HUES6 (cell line): Measurements from ENCODE around the gene CLDN20.
A peak's percentile ranks its signal among the peaks of the same experiment; 100 is the strongest.

Experiments used
- H3K27ac ChIP-seq: 2 replicates; pipeline ENCODE4 v1.7.0; 2013; ENCODE audit warnings: low read depth, mild to moderate bottlenecking, low read length, inconsistent platforms
- H3K27me3 ChIP-seq: 2 replicates; pipeline ENCODE4 v1.6.1; 2013; ENCODE audit warnings: low read length; ENCODE audit not compliant: control insufficient read depth, insufficient read depth
- H3K36me3 ChIP-seq: 2 replicates; pipeline ENCODE4 v1.6.1; 2013; ENCODE audit warnings: low read length; ENCODE audit not compliant: control insufficient read depth, insufficient read depth
- H3K4me1 ChIP-seq: 2 replicates; pipeline ENCODE4 v1.6.1; 2013; ENCODE audit warnings: low read length; ENCODE audit not compliant: control insufficient read depth, insufficient read depth
- H3K4me3 ChIP-seq: 2 replicates; pipeline ENCODE4 v1.5.1; 2013; ENCODE audit warnings: low read depth, low read length
- H3K9ac ChIP-seq: one replicate; pipeline ENCODE4 v1.6.1; 2013; ENCODE audit warnings: mild to moderate bottlenecking, low read length
- H3K9me3 ChIP-seq: 2 replicates; pipeline ENCODE4 v1.6.1; 2013; ENCODE audit warnings: low read depth, low read length; ENCODE audit not compliant: control insufficient read depth, insufficient read depth

CLDN20 gene

GRCh38 chr6:155269765-155270164, 6.0 kb downstream of the CLDN20 start:
- Histone ChIP-seq H3K36me3 (peaks cover 9% of the 10 kb centered on the region), H3K4me1 (peaks cover 49% of the 10 kb centered on the region), H3K9ac (no peak overlapping the region), H3K27me3 (no peaks in the 10 kb centered on the region), H3K27ac (no peak overlapping the region), H3K4me3 (no peak overlapping the region), H3K9me3 (no peaks in the 10 kb centered on the region)

GRCh38 chr6:155270561-155271091, 6.8 kb downstream of the CLDN20 start:
- no peaks in the 10 kb centered on the region for H3K9me3 ChIP-seq
- peaks cover 14% of the 10 kb centered on the region for H3K36me3 ChIP-seq
- H3K4me1 ChIP-seq = peaks cover 46% of the 10 kb centered on the region
- H3K4me3 ChIP-seq = no peak overlapping the region
- no peaks in the 10 kb centered on the region for H3K27me3 ChIP-seq
- H3K9ac ChIP-seq = no peak overlapping the region
- H3K27ac ChIP-seq = no peak overlapping the region

GRCh38 chr6:155271145-155271544, 7.3 kb downstream of the CLDN20 start:
- Histone ChIP-seq H3K9me3 (no peaks in the 10 kb centered on the region), H3K9ac (no peak overlapping the region), H3K27me3 (no peaks in the 10 kb centered on the region), H3K36me3 (peaks cover 17% of the 10 kb centered on the region), H3K4me3 (no peak overlapping the region), H3K4me1 (peaks cover 48% of the 10 kb centered on the region), H3K27ac (no peak overlapping the region)

- H3K27me3 ChIP-seq = no peaks in the 10 kb centered on the region
- no peak overlapping the region for H3K4me3 ChIP-seq
- H3K4me1 ChIP-seq = peaks cover 48% of the 10 kb centered on the region
- no peaks in the 10 kb centered on the region for H3K9me3 ChIP-seq
- no peak overlapping the region for H3K9ac ChIP-seq
- peaks cover 9% of the 10 kb centered on the region for H3K36me3 ChIP-seq
- H3K27ac ChIP-seq = peak overlapping the region; percentile 32
Observed at GRCh38 chr6:155272353-155273232, 8.8 kb downstream of the CLDN20 start.

- Histone ChIP-seq H3K36me3 (peaks cover 8% of the 10 kb centered on the region), H3K9ac (no peak overlapping the region), H3K27ac (peak overlapping the region; percentile 32), H3K27me3 (no peaks in the 10 kb centered on the region), H3K9me3 (no peaks in the 10 kb centered on the region), H3K4me3 (no peak overlapping the region), H3K4me1 (peaks cover 44% of the 10 kb centered on the region)
Observed at GRCh38 chr6:155273431-155273830, 9.6 kb downstream of the CLDN20 start.

- no peak overlapping the region; the same call in 1 of the 2 replicates for H3K27ac ChIP-seq
- H3K27me3 ChIP-seq = no peaks in the 10 kb centered on the region
- H3K36me3 ChIP-seq = peaks cover 12% of the 10 kb centered on the region
- H3K9ac ChIP-seq = no peak overlapping the region
- H3K9me3 ChIP-seq = no peaks in the 10 kb centered on the region
- no peak overlapping the region for H3K4me3 ChIP-seq
- peaks cover 41% of the 10 kb centered on the region for H3K4me1 ChIP-seq
Observed at GRCh38 chr6:155274106-155274505, 10.3 kb downstream of the CLDN20 start.

- Histone ChIP-seq H3K36me3 (peaks cover 17% of the 10 kb centered on the region), H3K27me3 (no peaks in the 10 kb centered on the region), H3K4me3 (no peak overlapping the region), H3K9ac (no peak overlapping the region), H3K4me1 (peaks cover 40% of the 10 kb centered on the region), H3K27ac (no peak overlapping the region), H3K9me3 (no peaks in the 10 kb centered on the region)
Observed at GRCh38 chr6:155274533-155274932, 10.7 kb downstream of the CLDN20 start.

GRCh38 chr6:155275808-155276480, 12.1 kb downstream of the CLDN20 start:
- H3K27me3 ChIP-seq = no peaks in the 10 kb centered on the region
- no peak overlapping the region for H3K27ac ChIP-seq
- H3K4me1 ChIP-seq = peaks cover 33% of the 10 kb centered on the region
- no peak overlapping the region for H3K9ac ChIP-seq
- H3K36me3 ChIP-seq = peaks cover 27% of the 10 kb centered on the region
- H3K9me3 ChIP-seq = no peaks in the 10 kb centered on the region
- H3K4me3 ChIP-seq = no peak overlapping the region

GRCh38 chr6:155276638-155277037, 12.8 kb downstream of the CLDN20 start:
- Histone ChIP-seq H3K27me3 (no peaks in the 10 kb centered on the region), H3K9ac (no peak overlapping the region), H3K27ac (no peak overlapping the region), H3K4me3 (no peak overlapping the region), H3K36me3 (peaks cover 27% of the 10 kb centered on the region), H3K9me3 (no peaks in the 10 kb centered on the region), H3K4me1 (peaks cover 33% of the 10 kb centered on the region)

GRCh38 chr6:155278319-155279049, 14.7 kb downstream of the CLDN20 start:
- no peak overlapping the region for H3K9ac ChIP-seq
- H3K4me3 ChIP-seq = no peak overlapping the region
- H3K27me3 ChIP-seq = no peaks in the 10 kb centered on the region
- no peaks in the 10 kb centered on the region for H3K9me3 ChIP-seq
- H3K27ac ChIP-seq = no peak overlapping the region
- H3K36me3 ChIP-seq = peaks cover 39% of the 10 kb centered on the region
- H3K4me1 ChIP-seq = peaks cover 23% of the 10 kb centered on the region
